ENCODE results near the gene DNAJC1. TPM values are rescaled to one million over a fixed set of nuclear protein-coding genes. Genes with fewer than 3 reads are reported as not detected.

Gene DNAJC1
- total and polyA plus RNA-seq, 2 of the 4 experiments (the other 2 are of a cell fraction) = 12.7 to 13.3 TPM

- Histone ChIP-seq H2BK5ac (ENCODE audit: low read depth, low read length, poor library complexity, severe bottlenecking) (no peak overlapping the region), H3K4me2 (ENCODE audit: low read depth, low read length) (no peak overlapping the region), H3K9me3 (ENCODE audit: control insufficient read depth, insufficient read depth, low read length) (no peaks in the 10 kb centered on the region), H3K79me1 (ENCODE audit: low read depth in 1 of 2, low read length in 2 of 2) (no peaks in the 10 kb centered on the region), H4K8ac (ENCODE audit: low read depth in 2 of 2, low read length in 2 of 2) (no peak overlapping the region), H3K36me3 (ENCODE audit: control insufficient read depth, insufficient read depth, low read length) (no peaks in the 10 kb centered on the region), H3K27ac (ENCODE audit: insufficient read depth, low read length) (no peak overlapping the region), H3K18ac (ENCODE audit: low read depth, low read length) (no peak overlapping the region), H3K27me3 (ENCODE audit: control insufficient read depth, insufficient read depth, low read length) (no peaks in the 10 kb centered on the region), H3K56ac (ENCODE audit: extremely low read depth, insufficient read depth, low read length) (no peak overlapping the region), H3K9ac (ENCODE audit: low read depth, low read length) (no peak overlapping the region), H2AFZ (replicated peaks; ENCODE audit: low read length, poor library complexity) (no peak overlapping the region), H3K14ac (replicated peaks; ENCODE audit: low read depth, low read length) (no peak overlapping the region), H2BK15ac (ENCODE audit: low read depth, low read length) (no peak overlapping the region), H2BK20ac (ENCODE audit: low read depth, low read length) (no peak overlapping the region), H2BK120ac (ENCODE audit: low read depth, low read length) (no peak overlapping the region), H4K91ac (ENCODE audit: insufficient read depth, low read depth, low read length) (no peak overlapping the region), H3K4ac (ENCODE audit: low read depth, low read length) (no peak overlapping the region), H3K4me3 (ENCODE audit: insufficient read depth, low read depth, low read length) (no peak overlapping the region), H4K5ac (ENCODE audit: low read depth, low read length) (no peak overlapping the region), H2AK9ac (replicated peaks; ENCODE audit: low read depth, low read length, poor library complexity) (no peak overlapping the region), H2AK5ac (ENCODE audit: low read depth, low read length) (no peak overlapping the region), H3K23ac (ENCODE audit: low read depth, low read length) (no peak overlapping the region), H4K20me1 (ENCODE audit: insufficient read depth, low read length) (no peaks in the 10 kb centered on the region), H3K4me1 (ENCODE audit: control insufficient read depth, insufficient read depth, low read length) (no peaks in the 10 kb centered on the region), H3K9me1 (ENCODE audit: insufficient read depth, low read length) (no peaks in the 10 kb centered on the region)
- DNase-seq (no peak), ATAC-seq (ENCODE audit: low read depth) (no peak)
- intact Hi-C loops (cut with micrococcal nuclease) = no loop called here
- TF ChIP-seq RAD21 (IDR thresholded peaks at IDR 0.05; ENCODE audit: low read length) = no peak
- no peak for TF ChIP-seq CEBPB (IDR thresholded peaks at IDR 0.05; ENCODE audit: low read depth, low read length)
- no peak for TF ChIP-seq POLR2A (IDR thresholded peaks at IDR 0.05; ENCODE audit: low read depth, low read length)
- TF ChIP-seq CHD1 (IDR thresholded peaks at IDR 0.05; ENCODE audit: low read depth, low read length) = no peak
- ChIA-PET POLR2A (ENCODE audit: unreplicated experiment) (no interaction called here), CTCF (interaction anchor here (0.6 kb wide), 1 partner anchor 55 kb away, joined by 3 read pairs; no protein-coding TSS in a partner anchor)
- no TSS peak for BruUV-seq (replicated peaks)
- 83% methylated on average over 1 of the region's 2 CpGs; no CpG with 5 or more reads in 1 of the 2 experiments for WGBS, 2 experiments (ENCODE audit: extremely low coverage in 2 of 2, insufficient read length in 1 of 2)
- dilution Hi-C loops (cut with HindIII; ENCODE audit: low sequenced_read_pairs, unreplicated experiment) = no loop called here
- in situ Hi-C loops (cut with MboI; ENCODE audit: low sequenced_read_pairs) = no loop called here
These were observed 188.7 kb downstream of the DNAJC1 start for GRCh38 chr10:21814866-21815265.

Measured in IMR-90 (cell line).